Skeletal muscle satellite cell (primary cell): ENCODE results near the gene TREML2.

ENCODE experiments used
- H3K27me3 ChIP-seq: 2 replicates; pipeline ENCODE4 v1.7.0; 2013; ENCODE audit warnings: low read length; ENCODE audit not compliant: control insufficient read depth, insufficient read depth
- H3K36me3 ChIP-seq: 2 replicates; pipeline ENCODE4 v1.7.0; 2013; ENCODE audit warnings: mild to moderate bottlenecking, control low read depth, low read length; ENCODE audit not compliant: insufficient read depth
- H3K4me1 ChIP-seq: 2 replicates; pipeline ENCODE4 v1.7.0; 2013; ENCODE audit warnings: low read length; ENCODE audit not compliant: control insufficient read depth, insufficient read depth
- H3K4me2 ChIP-seq: 2 replicates; pipeline ENCODE4 v1.7.0; 2013; ENCODE audit warnings: mild to moderate bottlenecking, low read length
- H3K4me3 ChIP-seq: 2 replicates; pipeline ENCODE4 v1.7.0; 2013; ENCODE audit warnings: low read length
- H3K9ac ChIP-seq: 2 replicates; pipeline ENCODE4 v1.7.0; 2013; ENCODE audit warnings: mild to moderate bottlenecking, low read depth, low read length, moderate library complexity
- H3K9me3 ChIP-seq: replicated peaks from 2 replicates; pipeline ENCODE4 v1.7.0; 2013; ENCODE audit warnings: mild to moderate bottlenecking, control low read depth, low read length

TREML2 gene

GRCh38 chr6:41171908-41172307 lies 29.0 kb downstream of the TREML2 start:
- Histone ChIP-seq H3K4me2 (no peak overlapping the region), H3K27me3 (peaks cover 8% of the 10 kb centered on the region), H3K36me3 (no peaks in the 10 kb centered on the region), H3K4me3 (no peak overlapping the region), H3K4me1 (no peaks in the 10 kb centered on the region), H3K9ac (no peak overlapping the region), H3K9me3 (no peaks in the 10 kb centered on the region)

DNA sequence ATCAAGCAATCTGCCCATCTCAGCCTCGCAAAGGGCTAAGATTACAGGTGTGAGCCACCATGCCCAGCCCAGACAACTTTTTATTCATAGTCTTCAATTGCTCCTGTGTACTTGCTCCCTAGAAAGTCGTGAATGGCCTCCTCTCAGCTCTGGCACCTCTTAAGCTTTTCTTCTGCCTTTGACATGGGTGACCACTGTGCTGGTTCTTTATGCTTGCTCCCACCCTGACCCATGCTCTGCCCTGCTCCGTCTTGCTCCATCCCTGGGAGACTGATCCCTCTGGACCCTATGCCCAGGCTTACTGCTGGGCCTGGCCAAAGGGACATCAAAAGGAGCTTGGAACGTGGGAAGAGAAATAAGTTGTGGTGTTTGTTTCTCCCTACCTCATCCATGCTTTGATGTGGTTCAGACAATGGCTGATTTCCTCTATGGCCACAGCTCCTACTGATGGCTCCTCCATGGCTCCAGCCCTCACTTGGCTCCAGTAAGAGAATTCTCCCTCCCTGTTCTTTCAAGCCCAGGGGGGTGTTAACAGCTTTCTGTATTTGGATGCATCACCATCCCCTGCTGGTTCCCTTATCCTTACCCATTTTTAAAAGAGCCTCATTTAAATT lies 30.3 kb downstream of the TREML2 start:
- Histone ChIP-seq H3K4me2 (no peak overlapping the region), H3K9ac (no peak overlapping the region), H3K9me3 (no peaks in the 10 kb centered on the region), H3K27me3 (no peaks in the 10 kb centered on the region), H3K4me1 (no peaks in the 10 kb centered on the region), H3K36me3 (no peaks in the 10 kb centered on the region), H3K4me3 (no peak overlapping the region)

- Histone ChIP-seq H3K4me3 (no peak overlapping the region), H3K4me1 (no peaks in the 10 kb centered on the region), H3K27me3 (no peaks in the 10 kb centered on the region), H3K9me3 (no peaks in the 10 kb centered on the region), H3K4me2 (no peak overlapping the region), H3K9ac (no peak overlapping the region), H3K36me3 (no peaks in the 10 kb centered on the region)
Measured at GRCh38 chr6:41167173-41167963, 33.6 kb downstream of the TREML2 start.

DNA sequence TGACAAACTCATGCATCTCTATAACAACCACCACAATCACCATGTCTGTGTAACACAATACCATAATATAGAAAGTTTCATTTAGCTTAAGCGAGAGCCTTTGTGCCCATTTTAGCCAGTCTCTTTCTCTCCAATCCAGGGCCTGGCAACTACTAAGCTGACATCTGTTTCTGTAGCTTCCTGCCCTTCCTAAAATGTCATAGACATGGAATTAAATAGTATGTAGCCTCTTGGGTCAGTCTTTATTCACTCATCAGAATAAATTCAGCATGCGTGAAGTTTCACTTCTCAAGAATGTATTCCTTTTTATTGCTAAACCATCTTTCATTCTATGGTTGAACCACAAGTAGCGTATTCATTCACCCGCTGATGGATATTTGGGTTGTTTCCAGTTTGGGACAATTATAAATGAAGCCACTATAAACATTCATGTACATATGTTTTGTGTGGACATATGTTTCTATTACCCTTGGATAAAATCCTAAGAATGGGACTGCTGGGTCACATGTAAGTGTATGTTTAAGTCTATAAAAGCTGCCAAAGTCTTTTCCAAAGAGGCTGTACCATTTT lies 36.3 kb downstream of the TREML2 start:
- Histone ChIP-seq H3K4me3 (no peak overlapping the region), H3K9me3 (no peaks in the 10 kb centered on the region), H3K4me1 (no peaks in the 10 kb centered on the region), H3K36me3 (no peaks in the 10 kb centered on the region), H3K4me2 (no peak overlapping the region), H3K27me3 (no peaks in the 10 kb centered on the region), H3K9ac (no peak overlapping the region)

GRCh38 chr6:41163419-41163717 lies 37.6 kb downstream of the TREML2 start:
- Histone ChIP-seq H3K36me3 (no peaks in the 10 kb centered on the region), H3K4me3 (no peak overlapping the region), H3K9ac (no peak overlapping the region), H3K27me3 (peaks cover 3% of the 10 kb centered on the region), H3K4me2 (no peak overlapping the region), H3K4me1 (no peaks in the 10 kb centered on the region), H3K9me3 (no peaks in the 10 kb centered on the region)

DNA sequence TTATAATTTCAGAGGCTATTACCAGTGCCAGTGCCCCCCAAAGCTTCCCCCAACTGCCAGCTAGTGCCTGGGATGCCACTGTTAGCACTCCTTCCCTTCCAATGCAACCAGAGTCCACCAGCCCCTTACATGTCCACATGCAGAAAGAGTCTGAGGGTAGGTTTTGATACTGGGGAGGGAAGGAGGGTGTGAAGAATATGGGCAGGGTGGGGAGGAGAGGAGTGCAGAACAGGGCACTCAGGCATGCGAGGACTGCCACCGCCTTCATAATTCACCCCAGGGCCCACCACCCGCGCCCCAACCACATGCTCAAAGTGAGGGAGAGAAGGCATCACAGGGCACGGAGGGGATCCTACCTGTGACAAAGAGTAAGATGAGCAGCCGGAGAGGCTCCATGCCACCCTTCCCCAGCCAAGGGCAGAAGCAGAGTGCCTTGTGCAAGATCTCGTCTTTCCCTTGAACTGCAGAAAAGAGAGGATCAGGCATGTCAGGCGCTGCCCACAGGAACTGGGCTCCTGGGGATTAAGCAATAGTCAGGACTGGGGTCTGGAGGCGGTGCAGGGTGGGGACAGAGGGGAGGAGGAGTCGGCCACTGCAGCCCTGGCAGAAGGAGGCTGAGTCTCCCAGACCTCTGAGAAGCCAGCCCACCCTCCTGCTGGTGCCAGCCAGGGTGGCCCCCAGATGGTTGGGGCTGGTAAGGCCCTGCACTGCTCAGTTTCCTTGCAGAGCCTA lies 38.1 kb downstream of the TREML2 start, which contains the start of gene TREM2:
Gene TREM2, minus strand, starts transcription at position 430 of the 732 bp plus-strand sequence. Its CDS starts 34 bp downstream, at position 396.
- Histone ChIP-seq H3K4me3 (no peak within 1 kb of the TSS), H3K9me3 (no peaks in the 10 kb centered on the region), H3K4me1 (no peaks in the 10 kb centered on the region), H3K27me3 (peaks cover 3% of the 10 kb centered on the region), H3K9ac (no peak within 1 kb of the TSS), H3K36me3 (no peaks in the 10 kb centered on the region), H3K4me2 (no peak within 1 kb of the TSS)

GRCh38 chr6:41161851-41162552 lies 38.9 kb downstream of the TREML2 start:
- Histone ChIP-seq H3K9ac (no peak overlapping the region), H3K4me2 (no peak overlapping the region), H3K4me3 (no peak overlapping the region), H3K27me3 (peaks cover 3% of the 10 kb centered on the region), H3K4me1 (no peaks in the 10 kb centered on the region), H3K9me3 (no peaks in the 10 kb centered on the region), H3K36me3 (no peaks in the 10 kb centered on the region)

GRCh38 chr6:41161380-41161779 lies 39.6 kb downstream of the TREML2 start:
- Histone ChIP-seq H3K4me3 (no peak overlapping the region), H3K36me3 (no peaks in the 10 kb centered on the region), H3K4me2 (no peak overlapping the region), H3K9ac (no peak overlapping the region), H3K4me1 (no peaks in the 10 kb centered on the region), H3K27me3 (peaks cover 3% of the 10 kb centered on the region), H3K9me3 (no peaks in the 10 kb centered on the region)

GRCh38 chr6:41160933-41161332 lies 40.0 kb downstream of the TREML2 start:
- H3K27me3 ChIP-seq = peaks cover 3% of the 10 kb centered on the region
- no peak overlapping the region for H3K4me2 ChIP-seq
- H3K9me3 ChIP-seq = no peaks in the 10 kb centered on the region
- no peaks in the 10 kb centered on the region for H3K4me1 ChIP-seq
- no peaks in the 10 kb centered on the region for H3K36me3 ChIP-seq
- H3K9ac ChIP-seq = no peak overlapping the region
- H3K4me3 ChIP-seq = no peak overlapping the region

DNA sequence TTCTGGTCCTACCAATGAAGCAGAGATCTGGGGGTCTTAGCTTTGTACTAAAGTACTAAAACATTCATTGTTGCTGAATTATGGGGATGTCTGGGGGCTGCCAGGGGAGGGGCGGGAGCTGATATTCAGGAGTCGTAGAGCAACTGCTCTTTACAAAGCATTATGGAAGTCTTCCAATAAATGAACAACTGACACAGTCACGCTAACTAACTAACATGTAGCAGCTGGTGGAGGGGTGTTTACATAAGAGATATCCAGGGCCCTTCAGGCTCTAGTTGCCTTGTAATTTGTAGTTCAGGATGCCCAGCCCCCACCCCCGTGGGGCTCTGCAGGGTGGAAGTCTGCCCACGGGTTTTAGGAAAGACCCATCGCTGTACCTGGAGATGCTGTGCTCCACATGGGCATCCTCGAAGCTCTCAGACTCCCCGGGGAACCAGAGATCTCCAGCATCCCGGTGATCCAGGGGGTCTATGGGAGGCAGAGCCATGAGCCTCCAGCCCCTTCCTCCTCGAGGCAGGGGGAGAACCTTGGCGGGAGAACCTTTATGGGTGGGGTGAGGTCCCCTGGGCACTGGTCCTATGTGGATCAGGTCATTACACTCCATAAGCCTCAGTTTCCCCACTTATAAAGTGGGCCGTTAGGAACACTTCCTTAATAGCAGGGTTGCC lies 41.4 kb downstream of the TREML2 start:
- H3K9ac ChIP-seq = no peak overlapping the region
- no peaks in the 10 kb centered on the region for H3K4me1 ChIP-seq

GRCh38 chr6:41157323-41157722 lies 43.6 kb downstream of the TREML2 start:
- no peaks in the 10 kb centered on the region for H3K36me3 ChIP-seq
- H3K27me3 ChIP-seq = peaks cover 3% of the 10 kb centered on the region
- H3K4me1 ChIP-seq = no peaks in the 10 kb centered on the region
- H3K9ac ChIP-seq = no peak overlapping the region
- no peak overlapping the region for H3K4me2 ChIP-seq
- H3K9me3 ChIP-seq = no peaks in the 10 kb centered on the region
- H3K4me3 ChIP-seq = no peak overlapping the region

More for the DNA sequence above, 41.4 kb downstream of the TREML2 start:
- peaks cover 3% of the 10 kb centered on the region for H3K27me3 ChIP-seq
- H3K4me3 ChIP-seq = no peak overlapping the region
- H3K4me2 ChIP-seq = no peak overlapping the region
- H3K36me3 ChIP-seq = no peaks in the 10 kb centered on the region
- H3K9me3 ChIP-seq = no peaks in the 10 kb centered on the region
